HG02588 (cell line): ENCODE results near the gene PREB.

ENCODE experiments used
- ATAC-seq: cut with Tn5 transposase; IDR thresholded peaks from one replicate; pipeline ENCODE4 v1.9.1; 2021; ENCODE audit warnings: mild to moderate bottlenecking, moderate library complexity; ENCODE audit not compliant: unreplicated experiment

Gene PREB

GRCh38 chr2:27083410-27084296 lies 50.8 kb downstream of the PREB start:
- no peak for ATAC-seq

DNA sequence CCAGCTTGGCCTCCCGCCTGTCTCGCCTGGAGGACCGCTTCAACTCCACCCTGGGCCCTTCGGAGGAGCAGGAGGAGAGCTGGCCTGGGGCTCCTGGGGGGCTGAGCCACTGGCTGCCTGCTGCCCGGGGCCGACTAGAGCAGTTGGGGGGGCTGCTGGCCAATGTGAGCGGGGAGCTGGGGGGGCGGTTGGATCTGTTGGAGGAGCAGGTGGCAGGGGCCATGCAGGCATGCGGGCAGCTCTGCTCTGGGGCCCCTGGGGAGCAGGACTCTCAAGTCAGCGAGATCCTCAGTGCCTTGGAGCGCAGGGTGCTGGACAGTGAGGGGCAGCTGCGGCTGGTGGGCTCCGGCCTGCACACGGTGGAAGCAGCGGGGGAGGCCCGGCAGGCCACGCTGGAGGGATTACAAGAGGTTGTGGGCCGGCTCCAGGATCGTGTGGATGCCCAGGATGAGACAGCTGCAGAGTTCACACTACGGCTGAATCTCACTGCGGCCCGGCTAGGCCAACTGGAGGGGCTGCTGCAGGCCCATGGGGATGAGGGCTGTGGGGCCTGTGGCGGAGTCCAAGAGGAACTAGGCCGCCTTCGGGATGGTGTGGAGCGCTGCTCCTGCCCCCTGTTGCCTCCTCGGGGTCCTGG lies 51.5 kb downstream of the PREB start:
- ATAC-seq = no peak

GRCh38 chr2:27081984-27082772 lies 52.3 kb downstream of the PREB start:
- no peak for ATAC-seq
